Measurements from ENCODE around the gene MRRF.

Gene MRRF

GRCh38 chr9:122377241-122378164, 112.8 kb downstream of the MRRF start:
- in situ Hi-C loops (cut with MboI; ENCODE audit: low sequenced_read_pairs): no loop called here

- in situ Hi-C loops (cut with MboI; ENCODE audit: low sequenced_read_pairs): no loop called here
These were observed 113.6 kb downstream of the MRRF start for GRCh38 chr9:122378236-122378635.

GRCh38 chr9:122379340-122379739, 114.7 kb downstream of the MRRF start:
- in situ Hi-C loops (cut with MboI; ENCODE audit: low sequenced_read_pairs): no loop called here

GRCh38 chr9:122380293-122380692, 115.6 kb downstream of the MRRF start:
- in situ Hi-C loops (cut with MboI; ENCODE audit: low sequenced_read_pairs): no loop called here

All from HL-60/S4 (cell line).